ENCODE measurements around the gene SLC6A5. TPM values are rescaled to one million over a fixed set of nuclear protein-coding genes. Genes with fewer than 3 reads are reported as not detected.

SLC6A5 gene
- total and polyA plus RNA-seq, 2 of the 4 experiments (the other 2 are of a cell fraction): not detected

- Histone ChIP-seq H2AFZ (replicated peaks; ENCODE audit: low read length, poor library complexity) (no peak overlapping the region), H2AK5ac (ENCODE audit: low read depth, low read length) (no peak overlapping the region), H4K91ac (ENCODE audit: insufficient read depth, low read depth, low read length) (no peak overlapping the region), H3K4ac (ENCODE audit: low read depth, low read length) (no peak overlapping the region), H3K9me1 (ENCODE audit: insufficient read depth, low read length) (no peaks in the 10 kb centered on the region), H3K9ac (ENCODE audit: low read depth, low read length) (no peak overlapping the region), H3K36me3 (ENCODE audit: control insufficient read depth, insufficient read depth, low read length) (no peaks in the 10 kb centered on the region), H2BK20ac (ENCODE audit: low read depth, low read length) (no peak overlapping the region), H3K4me2 (ENCODE audit: low read depth, low read length) (no peak overlapping the region), H3K4me1 (ENCODE audit: control insufficient read depth, insufficient read depth, low read length) (no peaks in the 10 kb centered on the region), H4K8ac (ENCODE audit: low read depth in 2 of 2, low read length in 2 of 2) (no peak overlapping the region), H2BK15ac (ENCODE audit: low read depth, low read length) (no peak overlapping the region), H3K56ac (ENCODE audit: extremely low read depth, insufficient read depth, low read length) (no peak overlapping the region), H2AK9ac (replicated peaks; ENCODE audit: low read depth, low read length, poor library complexity) (no peak overlapping the region), H3K79me1 (ENCODE audit: low read depth in 1 of 2, low read length in 2 of 2) (no peaks in the 10 kb centered on the region), H4K5ac (ENCODE audit: low read depth, low read length) (no peak overlapping the region), H3K9me3 (ENCODE audit: control insufficient read depth, insufficient read depth, low read length) (no peaks in the 10 kb centered on the region), H4K20me1 (ENCODE audit: insufficient read depth, low read length) (no peaks in the 10 kb centered on the region), H3K18ac (ENCODE audit: low read depth, low read length) (no peak overlapping the region), H3K27me3 (ENCODE audit: control insufficient read depth, insufficient read depth, low read length) (peaks cover 2% of the 10 kb centered on the region; the same call in 1 of the 2 replicates), H3K23ac (ENCODE audit: low read depth, low read length) (no peak overlapping the region), H2BK120ac (ENCODE audit: low read depth, low read length) (no peak overlapping the region), H3K14ac (replicated peaks; ENCODE audit: low read depth, low read length) (no peak overlapping the region), H3K4me3 (ENCODE audit: insufficient read depth, low read depth, low read length) (no peak overlapping the region), H3K27ac (ENCODE audit: insufficient read depth, low read length) (no peak overlapping the region), H2BK5ac (ENCODE audit: low read depth, low read length, poor library complexity, severe bottlenecking) (no peak overlapping the region)
- no TSS peak for BruUV-seq (replicated peaks)
- DNase-seq: no peak
- no CpG with 5 or more reads among the region's 6 CpGs for WGBS, 2 experiments (ENCODE audit: extremely low coverage in 2 of 2, insufficient read length in 1 of 2)
- intact Hi-C loops (cut with micrococcal nuclease): loop anchor here (10.0 kb wide), 2 partner anchors 135 to 435 kb away; no protein-coding TSS in a partner anchor
- POLR2A ChIA-PET (ENCODE audit: unreplicated experiment): no interaction called here
- no peak for TF ChIP-seq RFX5 (IDR thresholded peaks at IDR 0.05; ENCODE audit: low read depth, low read length)
- no peak for TF ChIP-seq USF2 (IDR thresholded peaks at IDR 0.05; ENCODE audit: low read depth, low read length)
- TF ChIP-seq FOS (IDR thresholded peaks at IDR 0.05; ENCODE audit: low read depth, low read length): no peak
- TF ChIP-seq NFE2L2 (IDR thresholded peaks at IDR 0.05; ENCODE audit: low read depth, low read length): no peak
- TF ChIP-seq MXI1 (IDR thresholded peaks at IDR 0.05; ENCODE audit: borderline replicate concordance, low read depth, low read length): no peak
- TF ChIP-seq ELK1 (IDR thresholded peaks at IDR 0.05; ENCODE audit: borderline replicate concordance, low read depth, low read length): no peak
- no peak for TF ChIP-seq POLR2A (IDR thresholded peaks at IDR 0.05; ENCODE audit: low read depth, low read length)
- TF ChIP-seq CTCF (conservative IDR thresholded peaks at IDR 0.05; ENCODE audit: low read depth, low read length): no peak
- ATAC-seq (ENCODE audit: low read depth): no peak
- dilution Hi-C loops (cut with HindIII; ENCODE audit: low sequenced_read_pairs, unreplicated experiment): no loop called here
- CTCF ChIA-PET: no interaction called here
- in situ Hi-C loops (cut with MboI; ENCODE audit: low sequenced_read_pairs): no loop called here
Measured at GRCh38 chr11:20589796-20590195, 9.6 kb upstream of the SLC6A5 start.

Measured in IMR-90 (cell line).